GM18499 (cell line): ENCODE data around the gene CPA3.

Experiments
- ATAC-seq: cut with Tn5 transposase; IDR thresholded peaks from one replicate; pipeline ENCODE4 v1.9.1; 2021; ENCODE audit warnings: moderate number of reproducible peaks; ENCODE audit not compliant: insufficient read depth, unreplicated experiment

Gene CPA3

GRCh38 chr3:148911592-148911991 lies 46.5 kb downstream of the CPA3 start:
- ATAC-seq, result no peak

GRCh38 chr3:148914936-148915690 lies 50.0 kb downstream of the CPA3 start:
- no peak for ATAC-seq

GRCh38 chr3:148916132-148916531 lies 51.0 kb downstream of the CPA3 start:
- ATAC-seq, result no peak

- no peak for ATAC-seq
Observed at GRCh38 chr3:148922467-148922866, 57.4 kb downstream of the CPA3 start.

- ATAC-seq, result no peak
Observed at GRCh38 chr3:148923592-148923991, 58.5 kb downstream of the CPA3 start.

- no peak for ATAC-seq
Observed at GRCh38 chr3:148924562-148924961, 59.5 kb downstream of the CPA3 start.

GRCh38 chr3:148925845-148926244 lies 60.7 kb downstream of the CPA3 start:
- ATAC-seq, result no peak

GRCh38 chr3:148930752-148931151 lies 65.7 kb downstream of the CPA3 start:
- ATAC-seq, result no peak

GRCh38 chr3:148931574-148931973 lies 66.5 kb downstream of the CPA3 start:
- ATAC-seq, result no peak

GRCh38 chr3:148932972-148933371 lies 67.9 kb downstream of the CPA3 start:
- no peak for ATAC-seq

GRCh38 chr3:148937467-148938255 lies 72.6 kb downstream of the CPA3 start:
- no peak for ATAC-seq

- ATAC-seq, result no peak
Observed at GRCh38 chr3:148938306-148938705, 73.2 kb downstream of the CPA3 start.

GRCh38 chr3:148938936-148939335 lies 73.8 kb downstream of the CPA3 start:
- no peak for ATAC-seq

GRCh38 chr3:148940983-148941382 lies 75.9 kb downstream of the CPA3 start:
- ATAC-seq, result no peak

GRCh38 chr3:148943506-148944205 lies 78.6 kb downstream of the CPA3 start:
- peak; percentile 97 for ATAC-seq

GRCh38 chr3:148945116-148945515 lies 80.0 kb downstream of the CPA3 start:
- no peak for ATAC-seq
